Activated naive CD4-positive, alpha-beta T cell (primary cell): ENCODE results near the gene SPO11.

Experiments used
- DNase-seq, 4 experiments: peaks; one replicate each; lab custom pipeline; 2025; lab: John Stamatoyannopoulos, UW

The SPO11 gene

GRCh38 chr20:57391439-57392301 lies 62.1 kb downstream of the SPO11 start:
- peak in 1 of 4 experiments; percentile 31 for DNase-seq

GRCh38 chr20:57392512-57393271 lies 63.1 kb downstream of the SPO11 start:
- DNase-seq: peak; percentile 55 to 78 (median 62)
